HEK293 (cell line): Measurements from ENCODE around the gene PPP1R3F.
A peak's percentile ranks its signal among the peaks of the same experiment; 100 is the strongest.

Experiments
- CTCF ChIA-PET: fragments of 350-600 bp; formaldehyde crosslinking; extraction: SDS; loops from one replicate; lab custom pipeline; 2021; ENCODE audit warnings: antibody characterized with exemption; lab: Yijun Ruan, JAX
- POLR2A ChIA-PET: fragments of 300-600 bp; formaldehyde crosslinking; extraction: SDS; loops from one replicate; lab custom pipeline; 2020; ENCODE audit warnings: antibody characterized with exemption, inconsistent platforms; lab: Yijun Ruan, JAX
- H3K27ac ChIP-seq: fragments of 200-500 bp; sonication (Bioruptor generic); 2 replicates; pipeline ENCODE4 v1.5.1; 2014; ENCODE audit warnings: low read depth, low read length, control low read depth, inconsistent platforms; ENCODE audit errors: extremely low read depth
- H3K36me3 ChIP-seq, 2 experiments: fragments of 200-500 bp in 1 of 2; sonication (Bioruptor generic) in 1 of 2; 1 replicate in 1 of 2; 2 replicates in 1 of 2; pipeline ENCODE4 v1.5.1; 2014 to 2017; ENCODE audit warnings: inconsistent platforms in 2 of 2, low read length in 2 of 2; ENCODE audit not compliant: control insufficient read depth in 2 of 2, insufficient read depth in 1 of 2
- H3K4me1 ChIP-seq: fragments of 200-500 bp; sonication (Bioruptor generic); 2 replicates; pipeline ENCODE4 v1.5.1; 2014; ENCODE audit warnings: mild to moderate bottlenecking, low read length, inconsistent platforms; ENCODE audit not compliant: control insufficient read depth, insufficient read depth
- H3K4me3 ChIP-seq: 2 replicates; pipeline ENCODE4 v1.5.1; 2011; ENCODE audit warnings: low read depth, mild to moderate bottlenecking, control low read depth, low read length, moderate library complexity
- H3K9me3 ChIP-seq: fragments of 200-500 bp; sonication (Bioruptor generic); 2 replicates; pipeline ENCODE4 v1.5.1; 2014; ENCODE audit warnings: low read depth, low read length, inconsistent platforms; ENCODE audit not compliant: control insufficient read depth, insufficient read depth
- GFI1B ChIP-seq: fragments of 450-650 bp; formaldehyde crosslinking; IDR thresholded peaks from 2 replicates; pipeline ENCODE4 v1.5.1; 2016; ENCODE audit warnings: missing biosample characterization, missing genetic modification characterization
- HOXC10 ChIP-seq: sonication (generic); formaldehyde crosslinking; IDR thresholded peaks from 2 replicates; pipeline ENCODE4 v1.8.1; 2023; ENCODE audit warnings: mild to moderate bottlenecking, missing genetic modification reagents
- KLF10 ChIP-seq: fragments of 450-650 bp; IDR thresholded peaks from 2 replicates; pipeline ENCODE4 v1.5.1; 2018; ENCODE audit warnings: missing biosample characterization, mild to moderate bottlenecking, missing genetic modification characterization
- KLF16 ChIP-seq: fragments of 450-650 bp; formaldehyde crosslinking; IDR thresholded peaks from 2 replicates; pipeline ENCODE4 v1.5.1; 2017; ENCODE audit warnings: missing biosample characterization, missing genetic modification characterization
- TRIM28 ChIP-seq: IDR thresholded peaks from 2 replicates; pipeline ENCODE4 v1.6.1; 2011; ENCODE audit warnings: low read length, control low read depth, borderline replicate concordance
- YY1 ChIP-seq: fragments of 450-650 bp; formaldehyde crosslinking; IDR thresholded peaks from 2 replicates; pipeline ENCODE4 v1.5.1; 2018; ENCODE audit warnings: missing biosample characterization, missing genetic modification characterization
- YY2 ChIP-seq: fragments of 450-650 bp; formaldehyde crosslinking; IDR thresholded peaks from 2 replicates; pipeline ENCODE4 v1.5.1; 2016; ENCODE audit warnings: missing biosample characterization, missing genetic modification characterization
- ZFP41 ChIP-seq: fragments of 450-650 bp; formaldehyde crosslinking; IDR thresholded peaks from 2 replicates; pipeline ENCODE4 v1.5.1; 2016; ENCODE audit warnings: missing biosample characterization, missing genetic modification characterization, borderline replicate concordance
- ZNF121 ChIP-seq: fragments of 450-650 bp; formaldehyde crosslinking; IDR thresholded peaks from 2 replicates; pipeline ENCODE4 v1.5.1; 2016; ENCODE audit warnings: missing biosample characterization, missing genetic modification characterization
- ZNF133 ChIP-seq: fragments of 450-650 bp; formaldehyde crosslinking; IDR thresholded peaks from 2 replicates; pipeline ENCODE4 v1.5.1; 2016; ENCODE audit warnings: missing biosample characterization, missing genetic modification characterization
- ZNF24 ChIP-seq: fragments of 450-650 bp; formaldehyde crosslinking; IDR thresholded peaks from 2 replicates; pipeline ENCODE4 v1.5.1; 2016; ENCODE audit warnings: missing biosample characterization, missing genetic modification characterization
- ZNF350 ChIP-seq: fragments of 450-650 bp; formaldehyde crosslinking; IDR thresholded peaks from 2 replicates; pipeline ENCODE4 v1.5.0; 2017; ENCODE audit warnings: missing biosample characterization, mild to moderate bottlenecking, missing genetic modification characterization
- ZNF416 ChIP-seq: fragments of 450-650 bp; formaldehyde crosslinking; IDR thresholded peaks from 2 replicates; pipeline ENCODE4 v1.5.1; 2016; ENCODE audit warnings: missing biosample characterization, missing genetic modification characterization
- ZNF549 ChIP-seq: fragments of 450-650 bp; IDR thresholded peaks from 2 replicates; pipeline ENCODE4 v1.5.1; 2018; ENCODE audit warnings: missing biosample characterization, missing genetic modification characterization, mild to moderate bottlenecking, inconsistent platforms, moderate library complexity
- ZNF596 ChIP-seq: fragments of 450-650 bp; IDR thresholded peaks from 2 replicates; pipeline ENCODE4 v1.5.0; 2018; ENCODE audit warnings: missing biosample characterization, mild to moderate bottlenecking, missing genetic modification characterization, moderate library complexity
- ZNF621 ChIP-seq: fragments of 450-650 bp; formaldehyde crosslinking; IDR thresholded peaks from 2 replicates; pipeline ENCODE4 v1.5.1; 2017; ENCODE audit warnings: missing biosample characterization, missing genetic modification characterization
- ZNF658 ChIP-seq: fragments of 450-650 bp; formaldehyde crosslinking; IDR thresholded peaks from 2 replicates; pipeline ENCODE4; 2016; ENCODE audit warnings: missing biosample characterization, missing genetic modification characterization
- ZNF664 ChIP-seq: fragments of 450-650 bp; formaldehyde crosslinking; IDR thresholded peaks from 2 replicates; pipeline ENCODE4 v1.5.1; 2016; ENCODE audit warnings: missing biosample characterization, missing genetic modification characterization
- ZNF785 ChIP-seq: fragments of 450-650 bp; formaldehyde crosslinking; IDR thresholded peaks from 2 replicates; pipeline ENCODE4 v1.5.1; 2016; ENCODE audit warnings: missing biosample characterization, missing genetic modification characterization
- ZSCAN23 ChIP-seq: fragments of 450-650 bp; formaldehyde crosslinking; IDR thresholded peaks from 2 replicates; pipeline ENCODE4 v1.5.1; 2016; ENCODE audit warnings: missing biosample characterization, missing genetic modification characterization
- TF ChIP-seq, protein P1 (sequence below): fragments of 450-650 bp; IDR thresholded peaks from 2 replicates; pipeline ENCODE4 v1.5.1; 2018; ENCODE audit warnings: missing biosample characterization, missing genetic modification characterization
- TF ChIP-seq, protein P2 (sequence below): sonication (generic); formaldehyde crosslinking; IDR thresholded peaks from 2 replicates; pipeline ENCODE4 v1.8.1; 2022; ENCODE audit warnings: mild to moderate bottlenecking, moderate library complexity, missing genetic modification reagents
- TF ChIP-seq, protein P3 (sequence below): fragments of 450-650 bp; formaldehyde crosslinking; IDR thresholded peaks from 2 replicates; pipeline ENCODE4 v1.5.1; 2017; ENCODE audit warnings: missing biosample characterization, missing genetic modification characterization

The PPP1R3F gene, protein sequence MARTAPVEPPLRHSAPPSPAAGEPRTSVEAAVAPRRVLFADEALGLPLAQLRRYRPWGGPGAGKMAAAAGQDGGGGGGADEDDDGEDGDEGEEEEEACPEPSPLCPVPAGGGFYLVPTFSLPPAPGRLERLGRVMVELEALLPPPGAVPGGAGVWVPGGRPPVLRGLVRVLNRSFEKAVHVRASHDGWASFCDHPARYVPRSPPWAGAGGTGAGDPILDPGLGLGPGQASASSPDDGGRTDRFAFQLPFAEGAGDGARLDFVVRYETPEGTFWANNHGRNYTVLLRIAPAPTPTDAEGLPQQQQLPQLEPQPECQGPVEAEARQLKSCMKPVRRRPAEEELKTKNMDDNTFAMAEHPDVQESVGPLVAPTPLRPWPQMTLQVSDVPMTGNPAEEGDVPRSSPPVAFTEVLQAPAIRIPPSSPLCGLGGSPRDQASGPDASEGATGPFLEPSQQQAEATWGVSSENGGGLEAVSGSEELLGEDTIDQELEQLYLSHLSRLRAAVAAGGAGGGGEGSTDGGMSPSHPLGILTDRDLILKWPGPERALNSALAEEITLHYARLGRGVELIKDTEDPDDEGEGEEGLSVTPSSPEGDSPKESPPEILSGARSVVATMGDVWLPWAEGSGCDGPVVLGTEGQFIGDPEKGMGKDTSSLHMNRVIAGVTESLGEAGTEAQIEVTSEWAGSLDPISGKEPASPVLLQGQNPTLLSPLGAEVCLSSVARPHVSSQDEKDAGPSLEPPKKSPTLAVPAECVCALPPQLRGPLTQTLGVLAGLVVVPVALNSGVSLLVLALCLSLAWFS

DNA sequence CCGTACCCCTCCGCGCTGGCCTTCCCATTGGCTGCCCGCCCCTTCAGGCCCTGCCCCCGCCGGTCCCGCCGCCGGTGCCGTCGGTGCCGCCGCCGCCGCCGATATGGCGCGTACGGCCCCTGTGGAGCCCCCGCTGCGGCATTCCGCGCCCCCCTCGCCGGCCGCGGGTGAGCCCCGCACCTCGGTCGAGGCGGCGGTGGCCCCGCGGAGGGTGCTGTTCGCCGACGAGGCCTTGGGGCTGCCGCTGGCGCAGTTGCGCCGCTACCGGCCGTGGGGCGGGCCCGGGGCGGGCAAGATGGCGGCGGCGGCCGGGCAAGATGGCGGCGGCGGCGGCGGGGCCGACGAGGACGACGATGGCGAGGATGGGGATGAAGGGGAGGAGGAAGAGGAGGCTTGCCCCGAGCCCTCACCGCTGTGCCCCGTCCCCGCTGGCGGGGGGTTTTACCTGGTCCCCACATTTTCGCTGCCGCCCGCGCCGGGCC lies at the start of gene PPP1R3F:
Gene PPP1R3F (plus strand): TSS at position 27 of the 482 bp plus-strand sequence. CDS start 77 bp downstream, at position 104.
- peak within 1 kb of the TSS; percentile 87 for H3K27ac ChIP-seq
- peaks cover 0 to 3% of the 10 kb centered on the region in 2 experiments; a peak in 1 of 3 replicates for H3K36me3 ChIP-seq
- POLR2A ChIA-PET, result interaction anchor here (0.8 to 2.2 kb wide), 8 partner anchors 11 to 533 kb away, joined by 4 to 31 read pairs (median 6); no protein-coding TSS in a partner anchor
- H3K9me3 ChIP-seq, result no peaks in the 10 kb centered on the region
- no peaks in the 10 kb centered on the region; the same call in 1 of the 2 replicates for H3K4me1 ChIP-seq
- peak within 1 kb of the TSS; percentile 73 for H3K4me3 ChIP-seq
- CTCF ChIA-PET, result no interaction called here
- TF ChIP-seq ZNF785 (0 out of 2 replicates have a peak, but pooled peaks have one; percentile 15), YY2 (0 out of 2 replicates have a peak, but pooled peaks have one; percentile 49), KLF10 (peak; percentile 7; the same call in 1 of the 2 replicates), YY1 (peak; percentile 86), ZNF596 (tag by site-specific recombination) (0 out of 2 replicates have a peak, but pooled peaks have one; percentile 37), ZNF24 (tag by site-specific recombination) (no peak), ZNF658 (tag by site-specific recombination) (no peak), HOXC10 (0 out of 2 replicates have a peak, but pooled peaks have one; percentile 48), ZNF549 (no peak)
- TF ChIP-seq, protein P1, sequence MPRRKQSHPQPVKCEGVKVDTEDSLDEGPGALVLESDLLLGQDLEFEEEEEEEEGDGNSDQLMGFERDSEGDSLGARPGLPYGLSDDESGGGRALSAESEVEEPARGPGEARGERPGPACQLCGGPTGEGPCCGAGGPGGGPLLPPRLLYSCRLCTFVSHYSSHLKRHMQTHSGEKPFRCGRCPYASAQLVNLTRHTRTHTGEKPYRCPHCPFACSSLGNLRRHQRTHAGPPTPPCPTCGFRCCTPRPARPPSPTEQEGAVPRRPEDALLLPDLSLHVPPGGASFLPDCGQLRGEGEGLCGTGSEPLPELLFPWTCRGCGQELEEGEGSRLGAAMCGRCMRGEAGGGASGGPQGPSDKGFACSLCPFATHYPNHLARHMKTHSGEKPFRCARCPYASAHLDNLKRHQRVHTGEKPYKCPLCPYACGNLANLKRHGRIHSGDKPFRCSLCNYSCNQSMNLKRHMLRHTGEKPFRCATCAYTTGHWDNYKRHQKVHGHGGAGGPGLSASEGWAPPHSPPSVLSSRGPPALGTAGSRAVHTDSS (tag by site-specific recombination), result peak; percentile 89
- TF ChIP-seq, protein P2, sequence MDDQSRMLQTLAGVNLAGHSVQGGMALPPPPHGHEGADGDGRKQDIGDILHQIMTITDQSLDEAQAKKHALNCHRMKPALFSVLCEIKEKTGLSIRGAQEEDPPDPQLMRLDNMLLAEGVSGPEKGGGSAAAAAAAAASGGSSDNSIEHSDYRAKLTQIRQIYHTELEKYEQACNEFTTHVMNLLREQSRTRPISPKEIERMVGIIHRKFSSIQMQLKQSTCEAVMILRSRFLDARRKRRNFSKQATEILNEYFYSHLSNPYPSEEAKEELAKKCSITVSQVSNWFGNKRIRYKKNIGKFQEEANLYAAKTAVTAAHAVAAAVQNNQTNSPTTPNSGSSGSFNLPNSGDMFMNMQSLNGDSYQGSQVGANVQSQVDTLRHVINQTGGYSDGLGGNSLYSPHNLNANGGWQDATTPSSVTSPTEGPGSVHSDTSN (CRISPR knock-in tag), result 0 out of 2 replicates have a peak, but pooled peaks have one; percentile 31
- TF ChIP-seq, protein P3, sequence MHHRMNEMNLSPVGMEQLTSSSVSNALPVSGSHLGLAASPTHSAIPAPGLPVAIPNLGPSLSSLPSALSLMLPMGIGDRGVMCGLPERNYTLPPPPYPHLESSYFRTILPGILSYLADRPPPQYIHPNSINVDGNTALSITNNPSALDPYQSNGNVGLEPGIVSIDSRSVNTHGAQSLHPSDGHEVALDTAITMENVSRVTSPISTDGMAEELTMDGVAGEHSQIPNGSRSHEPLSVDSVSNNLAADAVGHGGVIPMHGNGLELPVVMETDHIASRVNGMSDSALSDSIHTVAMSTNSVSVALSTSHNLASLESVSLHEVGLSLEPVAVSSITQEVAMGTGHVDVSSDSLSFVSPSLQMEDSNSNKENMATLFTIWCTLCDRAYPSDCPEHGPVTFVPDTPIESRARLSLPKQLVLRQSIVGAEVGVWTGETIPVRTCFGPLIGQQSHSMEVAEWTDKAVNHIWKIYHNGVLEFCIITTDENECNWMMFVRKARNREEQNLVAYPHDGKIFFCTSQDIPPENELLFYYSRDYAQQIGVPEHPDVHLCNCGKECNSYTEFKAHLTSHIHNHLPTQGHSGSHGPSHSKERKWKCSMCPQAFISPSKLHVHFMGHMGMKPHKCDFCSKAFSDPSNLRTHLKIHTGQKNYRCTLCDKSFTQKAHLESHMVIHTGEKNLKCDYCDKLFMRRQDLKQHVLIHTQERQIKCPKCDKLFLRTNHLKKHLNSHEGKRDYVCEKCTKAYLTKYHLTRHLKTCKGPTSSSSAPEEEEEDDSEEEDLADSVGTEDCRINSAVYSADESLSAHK (tag by site-specific recombination), result no peak

DNA sequence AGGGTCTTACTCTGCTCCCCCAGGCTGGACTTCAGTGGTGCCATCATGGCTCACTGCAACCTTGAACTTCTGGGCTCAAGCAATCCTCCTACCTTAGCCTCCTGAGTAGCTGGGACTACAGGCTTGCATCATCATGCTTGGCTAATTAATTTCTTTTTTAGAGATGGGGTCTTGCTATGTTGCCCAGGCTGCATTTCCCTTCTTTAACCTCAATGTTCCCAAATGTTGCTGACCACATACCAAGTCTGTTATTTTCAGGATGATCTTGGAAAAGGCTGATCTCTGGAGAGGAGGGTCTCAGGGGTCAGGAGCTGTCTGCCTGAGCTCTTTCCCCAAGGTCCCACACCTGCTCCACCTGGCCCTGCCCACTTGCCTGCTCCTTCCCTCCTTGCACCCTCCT lies 49.5 kb upstream of the PPP1R3F start:
- Histone ChIP-seq H3K27ac (no peak overlapping the region), H3K4me3 (no peak overlapping the region), H3K9me3 (no peaks in the 10 kb centered on the region), H3K4me1 (no peaks in the 10 kb centered on the region), H3K36me3 (no peaks in the 10 kb centered on the region)
- ChIA-PET CTCF (no interaction called here), POLR2A (no interaction called here)
- no peak for TF ChIP-seq GFI1B
- peak; percentile 80 for TF ChIP-seq ZNF121 (tag by site-specific recombination)

DNA sequence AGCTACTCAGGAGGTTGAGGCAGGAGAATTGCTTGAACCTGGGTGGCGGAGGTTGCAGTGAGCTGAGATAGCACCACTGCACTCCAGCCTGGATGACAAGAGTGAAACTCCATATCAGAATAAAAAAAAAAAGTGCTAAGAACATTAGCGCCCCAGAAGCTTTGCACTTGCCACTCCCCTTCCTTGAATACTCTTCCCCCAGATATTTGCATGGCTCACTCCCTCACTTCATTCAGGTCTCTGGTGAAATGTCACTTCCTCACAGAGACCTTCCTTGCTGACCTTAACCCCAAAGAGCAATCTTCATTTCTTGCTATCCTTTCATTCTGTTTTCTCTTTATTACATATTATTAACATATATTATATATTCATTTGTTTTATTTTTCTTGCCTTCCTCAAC lies 47.7 kb upstream of the PPP1R3F start:
- H3K36me3 ChIP-seq, result no peaks in the 10 kb centered on the region
- H3K4me1 ChIP-seq, result no peaks in the 10 kb centered on the region
- H3K4me3 ChIP-seq, result no peak overlapping the region
- TF ChIP-seq ZSCAN23 (tag by site-specific recombination) (no peak), ZNF133 (tag by site-specific recombination) (no peak), ZNF664 (tag by site-specific recombination) (no peak), KLF16 (tag by site-specific recombination) (no peak), TRIM28 (no peak), ZFP41 (tag by site-specific recombination) (no peak), ZNF621 (tag by site-specific recombination) (no peak), ZNF350 (no peak), ZNF416 (tag by site-specific recombination) (no peak)
- TF ChIP-seq, all 188 proteins: peak for 0
- ChIA-PET CTCF (no interaction called here), POLR2A (no interaction called here)
- no peaks in the 10 kb centered on the region for H3K9me3 ChIP-seq
- no peak overlapping the region for H3K27ac ChIP-seq
